Panc1 (cell line): ENCODE data around the gene IMP4. TPM values are rescaled to one million over a fixed set of nuclear protein-coding genes. Genes with fewer than 3 reads are reported as not detected.

ENCODE experiments used
- ATAC-seq: fragments of 200-7000 bp; cut with Tn5 transposase; 2 replicates; pipeline ENCODE4 v1.9.1; 2020; ENCODE audit warnings: mild to moderate bottlenecking, moderate library complexity
- BruUV-seq: library from RNA; stranded (reverse); fragments of 400-500 nt; replicated peaks from 2 replicates; lab custom pipeline; 2021; lab: Mats Ljungman, UMichigan
- CTCF ChIA-PET: fragments of 300-600 bp; sonication (Branson Sonifier 250); formaldehyde crosslinking; loops from one replicate; lab custom pipeline; 2022; ENCODE audit warnings: antibody characterized with exemption; lab: Charles Lee
- POLR2A ChIA-PET: fragments of 300-600 bp; sonication (Branson Sonifier 250); formaldehyde crosslinking; loops from one replicate; lab custom pipeline; 2022; ENCODE audit warnings: antibody characterized with exemption; lab: Charles Lee
- DNase-seq: peaks from one replicate; pipeline ENCODE4 v3.0.0-alpha.2; 2010; ENCODE audit warnings: low read depth, low spot score
- H3K27ac ChIP-seq: 2 replicates; pipeline ENCODE4 v1.5.1; 2011; ENCODE audit warnings: mild to moderate bottlenecking, low read length, inconsistent platforms
- H3K27me3 ChIP-seq: fragments of 200-500 bp; sonication (Bioruptor generic); 2 replicates; pipeline ENCODE4 v1.6.0; 2014; ENCODE audit warnings: low read length, inconsistent platforms; ENCODE audit not compliant: control insufficient read depth, insufficient read depth
- H3K36me3 ChIP-seq: fragments of 200-500 bp; sonication (Bioruptor generic); 2 replicates; pipeline ENCODE4 v1.5.1; 2014; ENCODE audit warnings: inconsistent platforms, mild to moderate bottlenecking, low read length, moderate library complexity; ENCODE audit not compliant: control insufficient read depth, insufficient read depth
- H3K4me1 ChIP-seq: 2 replicates; pipeline ENCODE4 v1.5.1; 2011; ENCODE audit warnings: inconsistent platforms, mild to moderate bottlenecking, low read length, moderate library complexity; ENCODE audit not compliant: control insufficient read depth, insufficient read depth
- H3K4me3 ChIP-seq, 2 experiments: 2 replicates each; pipeline ENCODE4 v1.5.1; 2011 to 2012; ENCODE audit warnings: low read depth in 2 of 2, low read length in 2 of 2, mild to moderate bottlenecking in 2 of 2, inconsistent platforms in 1 of 2, moderate library complexity in 1 of 2
- H3K9me3 ChIP-seq: fragments of 200-500 bp; sonication (Bioruptor generic); 2 replicates; pipeline ENCODE4 v1.5.1; 2014; ENCODE audit warnings: low read depth, mild to moderate bottlenecking, inconsistent platforms, low read length, moderate library complexity; ENCODE audit not compliant: control insufficient read depth, insufficient read depth
- CTCF ChIP-seq: fragments of 450-650 bp; IDR thresholded peaks from 2 replicates; pipeline ENCODE4 v1.5.1; 2017; ENCODE audit warnings: mild to moderate bottlenecking
- POLR2AphosphoS5 ChIP-seq: IDR thresholded peaks from 2 replicates; pipeline ENCODE4 v1.6.1; 2012; ENCODE audit warnings: mild to moderate bottlenecking, low read depth, low read length, moderate library complexity
- REST ChIP-seq, 2 experiments: IDR thresholded peaks; 2 replicates each; pipeline ENCODE4 v1.6.1; 2011 to 2012; ENCODE audit warnings: low read depth in 2 of 2, control low read depth in 1 of 2, low read length in 1 of 2, mild to moderate bottlenecking in 1 of 2, moderate library complexity in 1 of 2; ENCODE audit not compliant: insufficient read depth in 1 of 2
- SIN3A ChIP-seq: IDR thresholded peaks from 2 replicates; pipeline ENCODE4 v1.6.1; 2012; ENCODE audit warnings: low read depth, mild to moderate bottlenecking, low read length, moderate library complexity, borderline replicate concordance; ENCODE audit not compliant: insufficient read depth
- TCF7L2 ChIP-seq: IDR thresholded peaks from 2 replicates; pipeline ENCODE4 v1.6.1; 2011; ENCODE audit warnings: mild to moderate bottlenecking, low read depth, low read length, inconsistent platforms
- in situ Hi-C: cut with HindIII; loops from 2 replicates; pipeline ENCODE4 v1.10.0; 2016; ENCODE audit warnings: low sequenced_read_pairs, low pct_unique_long_range_greater_than_20kb
- intact Hi-C: fragments of 100-400 bp; cut with micrococcal nuclease; formaldehyde crosslinking; loops from one replicate; pipeline ENCODE4 v1.10.0; 2022; ENCODE audit not compliant: unreplicated experiment
- total RNA-seq: library from RNA; stranded (reverse); gene quantifications from one replicate; pipeline ENCODE4 v1.2.1, GENCODE V29; 2021; ENCODE audit not compliant: unreplicated experiment

IMP4 gene
- total RNA-seq, 1 experiment from 2014 or later: 104 TPM

GRCh38 chr2:130342020-130342532 is 621 bp upstream of the IMP4 start:
- Histone ChIP-seq H3K9me3 (no peaks in the 10 kb centered on the region), H3K27me3 (no peaks in the 10 kb centered on the region), H3K4me3 (peak overlapping the region; percentile 82 to 96), H3K36me3 (peaks cover 9% of the 10 kb centered on the region), H3K27ac (peak overlapping the region; percentile 95), H3K4me1 (peaks cover 17% of the 10 kb centered on the region)
- peak; percentile 43 for TF ChIP-seq POLR2AphosphoS5
- no peak for TF ChIP-seq CTCF
- 0 out of 4 replicates have a peak, but pooled peaks of 1 of the 2 experiments have one; percentile 26 for TF ChIP-seq REST (IDR thresholded peaks at IDR 0.05; ENCODE audit: insufficient read depth in 1 of 2, low read depth in 2 of 2, low read length in 1 of 2)
- TF ChIP-seq SIN3A: no peak; the same call in 1 of the 2 replicates
- TF ChIP-seq TCF7L2: no peak; the same call in 1 of the 2 replicates
- peak; percentile 86 for ATAC-seq
- TSS peak; percentile 84 for BruUV-seq
- intact Hi-C loops (no loop called here), in situ Hi-C loops (no loop called here)
- DNase-seq: peak; percentile 81
- ChIA-PET CTCF (interaction anchor here (1.1 to 1.5 kb wide), 2 partner anchors 8 to 9 kb away, joined by 3 read pairs; no protein-coding TSS in a partner anchor), POLR2A (interaction anchor here (1.0 kb wide), 1 partner anchor 14 kb away, joined by 3 read pairs; the partner anchor contains the start of gene PTPN18)

GRCh38 chr2:130344578-130344977 is 1.9 kb downstream of the IMP4 start:
- ChIA-PET POLR2A (no interaction called here), CTCF (no interaction called here)
- peaks cover 12% of the 10 kb centered on the region for H3K36me3 ChIP-seq
- no TSS peak for BruUV-seq
- no peaks in the 10 kb centered on the region for H3K9me3 ChIP-seq
- in situ Hi-C loops (no loop called here), intact Hi-C loops (no loop called here)
- peaks cover 10% of the 10 kb centered on the region; the same call in 1 of the 2 replicates for H3K4me1 ChIP-seq
- ATAC-seq (no peak), DNase-seq (no peak)
- H3K27ac ChIP-seq: no peak overlapping the region
- H3K27me3 ChIP-seq: no peaks in the 10 kb centered on the region
- H3K4me3 ChIP-seq: no peak overlapping the region
- TF ChIP-seq POLR2AphosphoS5: no peak
- TF ChIP-seq TCF7L2: no peak
- no peak for TF ChIP-seq REST (IDR thresholded peaks at IDR 0.05; ENCODE audit: insufficient read depth in 1 of 2, low read depth in 2 of 2, low read length in 1 of 2)
- no peak for TF ChIP-seq SIN3A
- TF ChIP-seq CTCF: no peak
